GM10266 (cell line): Measurements from ENCODE around the gene INPP5E.

Experiments used
- DNase-seq: peaks from one replicate; pipeline ENCODE4 v3.0.0; 2012; ENCODE audit errors: extremely low spot score
- TF ChIP-seq, protein P1 (sequence below): IDR thresholded peaks from 2 replicates; pipeline ENCODE4 v1.5.1; 2012; ENCODE audit warnings: mild to moderate bottlenecking, low read depth; ENCODE audit not compliant: control insufficient read depth, insufficient read depth; ENCODE audit errors: missing control alignments

Gene INPP5E

DNA sequence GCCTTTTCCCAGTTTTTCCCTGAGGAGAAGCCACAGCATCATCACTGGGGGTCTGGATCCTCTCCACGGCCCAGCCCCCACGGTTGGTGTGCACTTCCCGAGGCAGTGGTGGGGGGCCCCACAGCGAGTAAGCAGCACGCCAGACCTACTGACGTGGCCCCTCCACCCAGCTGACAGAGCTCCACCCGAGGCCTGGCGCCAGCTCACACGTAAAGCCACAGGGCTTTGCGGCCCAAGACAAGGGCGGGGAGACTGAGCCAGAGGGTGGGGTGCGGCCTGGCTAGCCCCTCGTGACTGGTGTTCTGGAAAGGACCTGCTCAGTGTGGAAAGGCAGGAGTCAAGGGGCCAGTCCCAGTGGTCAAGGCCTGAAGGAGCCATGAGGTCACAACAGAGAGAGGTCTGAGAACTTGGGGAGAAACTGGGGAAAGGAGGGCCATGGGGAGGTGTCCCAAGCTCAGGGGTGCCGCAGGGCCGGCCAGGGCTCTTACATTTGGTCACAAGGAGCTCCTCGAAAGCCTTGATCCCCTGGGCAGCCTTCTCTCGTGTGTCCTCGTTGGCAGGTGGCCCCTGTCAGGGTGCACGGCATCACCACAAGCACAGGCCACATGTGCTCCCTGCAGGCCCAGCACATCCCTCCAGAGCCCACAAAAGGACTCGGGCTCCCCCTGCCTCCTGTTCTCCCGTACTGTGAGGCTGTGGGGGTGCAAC, 45.2 kb downstream of the INPP5E start:
- TF ChIP-seq, protein P1, sequence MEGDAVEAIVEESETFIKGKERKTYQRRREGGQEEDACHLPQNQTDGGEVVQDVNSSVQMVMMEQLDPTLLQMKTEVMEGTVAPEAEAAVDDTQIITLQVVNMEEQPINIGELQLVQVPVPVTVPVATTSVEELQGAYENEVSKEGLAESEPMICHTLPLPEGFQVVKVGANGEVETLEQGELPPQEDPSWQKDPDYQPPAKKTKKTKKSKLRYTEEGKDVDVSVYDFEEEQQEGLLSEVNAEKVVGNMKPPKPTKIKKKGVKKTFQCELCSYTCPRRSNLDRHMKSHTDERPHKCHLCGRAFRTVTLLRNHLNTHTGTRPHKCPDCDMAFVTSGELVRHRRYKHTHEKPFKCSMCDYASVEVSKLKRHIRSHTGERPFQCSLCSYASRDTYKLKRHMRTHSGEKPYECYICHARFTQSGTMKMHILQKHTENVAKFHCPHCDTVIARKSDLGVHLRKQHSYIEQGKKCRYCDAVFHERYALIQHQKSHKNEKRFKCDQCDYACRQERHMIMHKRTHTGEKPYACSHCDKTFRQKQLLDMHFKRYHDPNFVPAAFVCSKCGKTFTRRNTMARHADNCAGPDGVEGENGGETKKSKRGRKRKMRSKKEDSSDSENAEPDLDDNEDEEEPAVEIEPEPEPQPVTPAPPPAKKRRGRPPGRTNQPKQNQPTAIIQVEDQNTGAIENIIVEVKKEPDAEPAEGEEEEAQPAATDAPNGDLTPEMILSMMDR = no peak
- DNase-seq = no peak

- DNase-seq = no peak
- TF ChIP-seq, protein P1 = no peak
These were observed 46.1 kb downstream of the INPP5E start for GRCh38 chr9:136393531-136393930.

- TF ChIP-seq, protein P1 = no peak
- DNase-seq = no peak
These were observed 46.9 kb downstream of the INPP5E start for GRCh38 chr9:136392538-136393449.

GRCh38 chr9:136391737-136392537, 47.7 kb downstream of the INPP5E start:
- no peak for DNase-seq
- TF ChIP-seq, protein P1 = no peak

GRCh38 chr9:136389396-136389795, 50.2 kb downstream of the INPP5E start:
- TF ChIP-seq, protein P1 = no peak
- DNase-seq = no peak

DNA sequence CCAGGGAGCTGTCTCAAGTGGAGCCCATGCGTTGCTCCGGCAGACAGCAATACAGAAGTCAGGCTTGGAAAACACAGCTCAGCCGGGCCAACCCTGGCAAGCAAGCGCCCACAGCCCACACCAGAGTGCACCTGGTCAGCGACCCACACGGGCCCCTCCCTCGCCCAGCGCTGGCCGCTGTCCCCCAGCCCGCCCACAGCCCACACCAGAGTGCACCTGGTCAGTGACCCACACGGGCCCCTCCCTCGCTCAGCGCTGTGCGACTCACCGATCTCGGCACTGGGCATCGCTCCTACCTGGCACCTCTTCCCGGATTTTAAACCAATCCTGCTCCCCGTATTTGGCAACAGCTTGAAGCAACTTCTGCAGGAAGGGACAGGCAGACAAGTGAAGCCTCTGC, 52.4 kb downstream of the INPP5E start:
- TF ChIP-seq, protein P1 = no peak
- DNase-seq = no peak
